Sciatic nerve (tissue), 2 donors: Measurements from ENCODE around the gene NYAP2. TPM values are rescaled to one million over a fixed set of nuclear protein-coding genes. Genes with fewer than 3 reads are reported as not detected.

ENCODE experiments used
- ATAC-seq: fragments of 200-7000 bp; cut with Tn5 transposase; one replicate; pipeline ENCODE4 v1.9.1; 2020; ENCODE audit warnings: mild to moderate bottlenecking, moderate library complexity
- DNase-seq: peaks from one replicate; pipeline ENCODE4 v3.0.0-alpha.2; 2020; ENCODE audit warnings: low spot score
- intact Hi-C: fragments of 100-400 bp; cut with DNase I; formaldehyde crosslinking; loops from one replicate; pipeline ENCODE4 v1.14.2; 2022
- total RNA-seq: library from RNA; stranded (reverse); fragmentation: NEBNext Ultra II Directional; extraction: Animal tissue kit (Norgen Biotek cat#: 25700); gene quantifications from one replicate; pipeline ENCODE4 v1.2.1, GENCODE V29; 2021
- donor health status: DM: no; HTN: no; CAD: no.
- donor health status: DM: no; HTN: no; CAD: no.

NYAP2 gene
- total RNA-seq, 1 donor from 2014 or later: 0.22 TPM

GRCh38 chr2:225466891-225467604, 67.5 kb downstream of the NYAP2 start:
- no peak for ATAC-seq
- no peak for DNase-seq
- intact Hi-C loops: no loop called here

GRCh38 chr2:225468131-225468530, 68.6 kb downstream of the NYAP2 start:
- no peak for ATAC-seq
- no peak for DNase-seq
- intact Hi-C loops: no loop called here

- intact Hi-C loops: no loop called here
- DNase-seq (no peak), ATAC-seq (no peak)
Observed at GRCh38 chr2:225471039-225471438, 71.5 kb downstream of the NYAP2 start.

- intact Hi-C loops: no loop called here
- DNase-seq: no peak
- no peak for ATAC-seq
Observed at GRCh38 chr2:225471482-225471881, 72.0 kb downstream of the NYAP2 start.

DNA sequence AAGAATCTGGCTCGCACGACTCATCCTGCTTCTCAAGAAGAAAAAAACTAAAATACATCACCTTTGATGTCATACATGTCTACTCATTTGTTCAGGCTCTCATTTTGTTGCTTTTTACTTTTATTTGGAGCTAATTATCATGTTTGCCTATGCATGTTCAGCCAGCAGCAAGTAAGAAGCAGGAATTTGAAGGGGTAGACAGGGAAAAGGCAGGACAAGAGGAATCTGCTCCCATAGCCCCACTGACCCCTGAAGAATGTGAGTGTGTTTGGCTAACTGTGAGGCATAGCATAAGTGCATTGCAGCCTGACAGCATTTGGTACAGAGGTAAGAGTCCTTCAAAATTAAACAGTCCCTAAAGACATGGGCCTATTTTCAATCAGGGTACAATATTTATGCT, 72.7 kb downstream of the NYAP2 start:
- ATAC-seq: no peak
- intact Hi-C loops: no loop called here
- DNase-seq: no peak

DNA sequence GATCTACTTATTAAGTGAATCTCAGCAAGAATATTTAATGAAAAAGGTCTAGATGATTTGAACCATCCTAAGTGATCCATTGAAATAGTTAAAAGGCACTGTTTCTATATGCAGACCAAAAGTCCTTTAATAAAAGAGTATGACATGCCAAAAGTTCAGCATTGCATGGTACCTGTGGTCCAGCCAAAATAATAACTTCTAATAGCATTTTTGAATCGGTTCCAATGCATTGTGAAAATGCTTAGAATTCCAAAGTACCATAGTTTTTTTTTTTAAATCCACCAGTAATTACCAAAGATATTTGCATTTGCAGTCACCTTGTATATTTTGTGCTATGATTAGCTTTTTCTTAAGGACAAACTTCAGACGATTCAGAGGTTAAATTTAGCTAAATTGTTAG, 79.9 kb downstream of the NYAP2 start:
- no peak for ATAC-seq
- intact Hi-C loops: no loop called here

DNA sequence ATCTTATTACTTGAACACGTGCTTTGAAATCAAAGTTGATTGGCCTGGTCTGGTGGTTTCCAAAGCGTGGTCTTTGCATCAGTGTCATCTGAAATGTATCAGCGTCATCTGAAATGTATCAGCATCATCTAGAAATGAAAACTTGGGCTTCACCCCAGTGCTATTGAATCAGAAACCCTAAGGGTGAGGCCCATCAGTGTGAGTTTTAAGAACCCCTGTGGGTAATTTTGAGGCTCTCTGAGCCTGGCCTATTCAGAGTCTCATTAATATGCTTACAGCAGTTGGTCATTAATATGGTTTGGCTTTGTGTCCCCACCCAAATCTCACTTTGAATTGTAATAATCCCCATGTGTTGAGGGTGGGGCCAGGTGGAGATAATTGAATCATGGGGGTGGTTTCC, 85.2 kb downstream of the NYAP2 start:
- DNase-seq (no peak), ATAC-seq (no peak)
- intact Hi-C loops: no loop called here

More for the DNA sequence above, 79.9 kb downstream of the NYAP2 start:
- no peak for DNase-seq

DNA sequence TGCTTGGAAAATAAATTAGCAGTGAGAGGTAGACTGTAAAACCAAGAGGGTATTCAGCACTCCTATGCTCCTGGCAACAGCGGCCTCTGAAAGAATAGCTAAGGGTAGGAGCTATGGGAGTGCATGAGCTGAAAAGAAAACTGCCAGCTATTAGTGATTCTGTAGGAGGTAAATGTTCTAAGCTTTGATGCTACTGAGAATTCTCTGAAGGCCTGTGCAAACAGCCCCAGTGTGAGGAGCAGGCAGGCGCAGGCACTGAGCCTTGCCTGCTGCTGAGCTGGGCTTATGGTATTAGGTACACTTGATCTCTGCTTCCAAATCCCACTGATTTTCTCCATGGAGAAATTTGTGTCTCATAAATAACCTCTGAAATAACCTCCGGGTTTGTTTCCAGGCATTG, 86.7 kb downstream of the NYAP2 start:
- intact Hi-C loops: no loop called here
- ATAC-seq (no peak), DNase-seq (no peak)

GRCh38 chr2:225487878-225488416, 88.4 kb downstream of the NYAP2 start:
- intact Hi-C loops: no loop called here
- DNase-seq (no peak), ATAC-seq (no peak)

GRCh38 chr2:225488743-225489142, 89.2 kb downstream of the NYAP2 start:
- DNase-seq: no peak
- ATAC-seq: no peak
- intact Hi-C loops: no loop called here

DNA sequence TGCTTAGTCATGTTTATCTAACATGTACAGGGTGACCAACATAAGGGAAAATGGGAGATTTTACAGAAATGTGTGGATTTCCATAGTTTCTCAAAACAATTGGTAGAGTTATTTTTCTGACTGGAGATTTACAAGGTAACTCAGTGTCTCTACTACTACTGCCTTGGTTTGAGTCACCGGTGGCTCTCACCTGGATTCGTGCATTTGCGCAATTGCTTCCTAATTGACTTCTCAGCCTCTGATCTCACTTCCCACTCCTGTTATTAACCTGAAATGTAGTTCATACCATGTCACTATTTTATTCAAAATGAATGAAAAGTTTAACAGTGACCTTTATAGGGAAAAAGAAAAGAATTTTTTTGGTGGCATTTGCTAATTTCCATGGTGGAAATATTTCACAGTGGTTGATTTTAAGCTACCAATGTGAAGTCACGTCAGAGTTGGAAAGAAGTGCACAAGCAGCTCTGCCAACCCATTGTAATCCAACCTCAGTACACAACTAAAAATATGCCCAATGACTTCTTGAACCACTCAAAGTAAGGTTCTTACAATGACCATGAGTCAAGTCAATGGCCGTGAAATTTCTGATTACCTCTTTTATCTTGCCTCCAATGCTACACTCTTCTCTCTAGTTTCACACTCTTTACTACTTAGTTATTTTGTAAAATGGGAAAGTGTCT, 94.0 kb downstream of the NYAP2 start:
- ATAC-seq: no peak
- intact Hi-C loops: no loop called here
- DNase-seq: no peak

DNA sequence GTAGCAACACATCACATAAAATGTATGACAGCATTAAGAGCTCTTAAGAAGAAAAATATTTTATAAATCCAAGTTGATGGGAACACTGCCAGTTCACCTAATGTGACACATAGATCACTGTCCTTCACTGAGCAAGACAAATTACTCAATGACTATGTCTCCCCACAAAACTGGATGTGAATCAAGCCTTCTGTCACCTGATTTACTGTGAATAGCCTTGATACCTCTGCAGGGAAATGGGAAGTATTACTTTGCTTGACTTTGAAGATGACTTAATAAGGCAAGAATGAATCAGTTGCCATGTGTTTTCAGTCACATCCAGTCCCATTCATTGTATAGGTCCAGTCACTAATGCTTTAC, 94.6 kb downstream of the NYAP2 start:
- DNase-seq: no peak
- no peak for ATAC-seq
- intact Hi-C loops: no loop called here

GRCh38 chr2:225495706-225496105, 96.2 kb downstream of the NYAP2 start:
- ATAC-seq (no peak), DNase-seq (no peak)
- intact Hi-C loops: no loop called here

DNA sequence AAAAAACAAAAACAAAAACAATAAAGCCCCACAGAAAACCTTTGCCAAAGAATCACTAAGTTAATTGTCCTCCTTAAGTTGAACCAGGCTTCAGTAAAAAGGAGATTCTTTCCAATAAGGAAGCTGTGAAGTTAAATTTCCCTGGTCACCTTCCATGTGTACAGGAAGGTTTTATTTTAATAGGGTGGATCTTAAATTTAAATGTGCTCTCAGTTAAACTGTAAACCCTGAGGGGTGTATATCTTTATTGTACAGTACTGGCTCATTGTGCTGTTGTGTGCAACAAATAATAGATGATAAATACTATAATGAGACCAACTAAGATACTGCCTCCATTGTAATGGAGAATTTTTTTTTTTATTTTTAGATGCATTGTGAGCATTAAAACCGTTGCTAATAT, 97.1 kb downstream of the NYAP2 start:
- intact Hi-C loops: no loop called here
- DNase-seq (no peak), ATAC-seq (no peak)

GRCh38 chr2:225497166-225497565, 97.7 kb downstream of the NYAP2 start:
- ATAC-seq (no peak), DNase-seq (no peak)
- intact Hi-C loops: no loop called here

DNA sequence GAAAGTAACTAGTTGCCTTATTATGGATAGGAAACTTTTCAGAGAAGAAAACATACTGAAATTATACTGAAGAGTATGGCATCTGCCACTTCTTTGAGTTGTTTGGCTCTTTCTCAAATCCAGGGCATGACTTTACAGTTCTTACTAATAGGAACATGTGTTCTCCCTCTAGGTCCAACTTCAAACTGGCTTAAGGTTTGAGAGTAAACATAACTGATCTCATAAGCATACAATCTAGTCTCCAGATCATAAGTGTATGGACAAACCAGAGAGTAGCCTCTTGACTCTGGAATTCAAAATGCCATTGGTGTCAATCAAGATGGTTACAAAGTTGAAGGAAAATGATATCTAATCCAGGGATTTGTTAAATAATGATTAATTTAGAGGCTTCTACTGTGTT, 101.5 kb downstream of the NYAP2 start:
- ATAC-seq (no peak), DNase-seq (no peak)
- intact Hi-C loops: no loop called here

DNA sequence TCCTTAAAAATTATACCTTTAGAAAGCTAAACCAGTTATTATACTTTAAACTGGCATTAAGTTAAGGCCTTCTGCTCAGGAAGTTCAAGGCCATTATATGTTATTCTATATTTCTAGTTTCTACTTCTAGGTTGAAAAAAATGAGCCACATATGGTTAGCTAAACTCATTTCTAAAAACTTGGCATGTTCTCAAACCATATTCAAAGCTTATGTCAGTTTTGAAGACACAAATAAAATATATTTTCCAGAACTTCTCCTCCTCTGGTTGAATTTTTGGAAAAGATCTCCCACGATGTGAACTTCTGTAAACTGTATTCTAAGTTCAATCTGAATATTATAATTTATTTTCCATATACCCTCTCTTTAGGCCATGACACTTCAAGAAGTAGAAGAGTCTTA, 103.5 kb downstream of the NYAP2 start:
- intact Hi-C loops: no loop called here
- DNase-seq (no peak), ATAC-seq (no peak)

DNA sequence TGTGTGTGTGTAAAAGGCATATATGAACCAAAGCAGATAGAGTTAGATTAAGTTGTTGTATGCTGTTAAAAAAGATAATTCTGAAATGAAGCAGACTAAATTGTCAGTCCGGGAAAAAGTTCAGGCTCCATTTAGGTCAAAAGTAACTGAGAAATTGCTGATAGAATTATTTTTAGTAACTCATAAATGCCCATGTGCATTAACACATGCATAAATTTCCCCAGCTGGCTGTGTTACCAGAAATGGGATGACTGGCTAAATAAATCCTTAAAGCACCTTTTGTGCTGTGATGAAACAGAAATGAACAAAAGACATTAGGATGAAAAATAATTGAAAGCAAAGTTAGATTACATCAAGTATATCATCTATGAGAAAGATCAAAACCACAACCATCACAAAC, 111.3 kb downstream of the NYAP2 start:
- ATAC-seq: no peak

GRCh38 chr2:225512469-225512868, 113.0 kb downstream of the NYAP2 start:
- DNase-seq (no peak), ATAC-seq (no peak)
- intact Hi-C loops: loop anchor here (5.0 kb wide), 1 partner anchor 1930 kb away; no protein-coding TSS in a partner anchor

More for the DNA sequence above, 111.3 kb downstream of the NYAP2 start:
- intact Hi-C loops: loop anchor here (5.0 kb wide), 1 partner anchor 1932 kb away; no protein-coding TSS in a partner anchor
- DNase-seq: no peak

DNA sequence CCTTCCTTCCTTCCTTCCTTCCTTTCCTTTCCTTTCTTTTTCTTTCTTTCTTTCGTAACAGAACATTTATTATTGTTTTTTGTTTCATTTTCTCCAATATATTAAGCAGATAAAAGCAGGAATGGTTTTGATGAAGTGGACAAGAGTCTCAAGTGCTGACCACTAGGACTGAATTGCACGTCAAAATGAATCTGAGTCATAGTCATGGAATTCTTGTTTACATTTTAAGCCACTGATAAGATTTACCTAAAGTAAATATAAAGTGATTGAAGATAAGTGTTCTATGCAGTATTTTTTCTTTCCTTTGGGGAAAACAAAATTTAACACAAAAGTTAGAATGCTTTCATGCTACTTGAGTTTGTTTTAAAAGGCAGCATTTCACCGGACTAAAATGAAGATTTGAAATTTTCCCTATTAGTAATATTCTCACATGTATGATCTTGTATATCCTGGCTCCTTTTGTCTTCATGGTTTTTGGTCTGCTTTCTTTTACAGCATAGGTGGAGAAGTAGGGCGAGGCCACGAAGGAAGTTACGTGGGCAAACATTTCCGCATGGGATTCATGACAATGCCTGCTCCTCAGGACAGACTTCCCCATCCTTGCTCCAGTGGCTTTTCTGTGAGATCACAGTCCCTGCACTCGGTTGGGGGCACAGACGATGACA, 113.5 kb downstream of the NYAP2 start:
- ATAC-seq (no peak), DNase-seq (no peak)
- intact Hi-C loops: loop anchor here (5.0 kb wide), 1 partner anchor 1929 kb away; no protein-coding TSS in a partner anchor
